HG03039 (cell line): ENCODE results near the gene CCNK.
A peak's percentile ranks its signal among the peaks of the same experiment; 100 is the strongest.

Experiments
- ATAC-seq: cut with Tn5 transposase; IDR thresholded peaks from one replicate; pipeline ENCODE4 v1.9.1; 2021; ENCODE audit warnings: mild to moderate bottlenecking, moderate library complexity; ENCODE audit not compliant: unreplicated experiment

The CCNK gene

DNA sequence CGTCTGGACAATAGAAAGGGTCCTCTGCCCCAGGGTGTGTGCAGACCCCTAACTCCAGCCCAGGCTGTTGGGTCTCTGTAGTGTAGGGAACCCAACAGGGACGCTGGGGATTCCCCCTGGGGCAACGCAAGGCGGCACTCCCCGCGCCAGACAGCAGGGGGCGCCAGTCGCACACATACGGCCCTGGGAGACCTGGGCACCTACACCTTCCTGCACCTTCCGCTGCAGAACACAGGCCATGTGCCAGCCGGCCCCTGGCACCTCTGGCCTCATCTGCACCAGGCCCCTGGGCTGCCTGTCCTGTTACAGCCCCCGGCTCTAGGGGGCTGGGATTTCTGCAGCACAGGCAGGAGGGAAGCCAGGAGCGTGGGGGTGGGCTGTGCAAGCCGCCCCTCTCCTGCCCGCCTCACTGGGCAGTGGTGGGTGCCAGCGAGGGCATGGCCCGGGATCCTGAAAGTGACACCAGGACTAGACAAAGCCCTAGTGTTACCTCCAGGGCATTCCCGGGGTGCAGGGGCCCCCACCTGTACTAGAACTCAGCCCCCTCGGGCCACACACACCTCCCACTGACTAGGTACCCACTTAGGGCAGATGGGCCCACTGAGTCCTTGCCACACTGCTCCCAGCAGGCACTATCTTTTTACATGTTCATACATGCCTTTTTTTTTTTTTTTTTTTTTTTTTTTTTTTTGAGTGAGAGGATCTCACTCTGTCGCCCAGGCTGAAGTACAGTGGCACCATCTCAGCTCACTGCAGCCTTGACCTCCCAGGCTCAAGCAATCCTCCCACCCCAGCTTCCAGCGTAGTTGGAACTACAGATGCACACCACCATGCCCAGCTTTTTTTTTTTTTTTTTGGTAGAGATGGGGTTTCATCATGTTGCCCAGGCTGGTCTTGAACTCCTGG is 37.5 kb downstream of the CCNK start:
- ATAC-seq = peak; percentile 56

DNA sequence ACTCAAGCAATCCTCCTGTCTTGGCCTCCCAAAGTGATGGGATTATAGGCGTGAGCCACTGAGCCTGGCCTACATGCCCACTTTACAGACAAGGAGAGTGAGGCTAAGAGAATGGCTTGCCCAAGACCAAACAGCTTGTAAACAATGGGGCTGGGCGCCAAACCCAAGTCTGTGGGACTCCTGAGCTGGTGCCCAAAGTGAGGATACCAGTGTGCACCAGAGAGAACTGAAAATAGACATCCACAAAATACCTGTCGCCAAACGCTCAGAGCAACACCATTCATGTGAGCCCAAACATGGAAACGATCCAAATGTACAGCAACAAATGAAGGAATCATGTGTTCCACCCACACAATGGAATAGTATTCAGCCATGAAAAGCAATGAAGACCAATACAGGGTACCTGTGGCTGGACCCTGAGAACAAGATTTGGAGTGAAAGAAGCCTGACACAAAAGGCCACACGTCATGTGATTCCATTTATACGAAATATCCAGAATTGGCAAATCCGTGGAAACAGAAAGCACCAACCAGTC is 38.2 kb downstream of the CCNK start:
- no peak for ATAC-seq

DNA sequence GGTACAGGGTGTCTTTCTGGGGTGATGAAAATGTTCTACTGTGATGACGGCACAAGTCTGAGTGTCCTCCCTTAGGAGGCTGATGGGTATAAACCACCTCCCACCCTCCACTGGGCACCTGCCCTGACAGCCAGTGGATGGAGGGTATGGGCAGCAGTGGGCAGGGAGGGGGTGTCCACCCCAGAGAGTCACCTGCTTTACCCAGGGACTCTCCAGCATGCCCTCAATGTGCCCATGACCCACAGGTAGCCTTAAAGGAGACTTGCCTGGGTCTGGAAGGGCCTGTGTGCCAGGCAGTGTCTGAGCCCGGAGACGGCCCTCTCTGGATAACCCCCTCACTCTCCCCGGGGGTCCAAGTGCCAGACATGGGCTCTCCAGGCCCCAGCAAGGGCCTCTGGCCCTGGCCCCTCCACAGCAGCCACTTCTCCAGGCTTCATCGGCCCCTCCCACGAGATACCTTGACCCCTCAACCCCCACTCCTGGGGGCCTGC is 38.8 kb downstream of the CCNK start:
- no peak for ATAC-seq

DNA sequence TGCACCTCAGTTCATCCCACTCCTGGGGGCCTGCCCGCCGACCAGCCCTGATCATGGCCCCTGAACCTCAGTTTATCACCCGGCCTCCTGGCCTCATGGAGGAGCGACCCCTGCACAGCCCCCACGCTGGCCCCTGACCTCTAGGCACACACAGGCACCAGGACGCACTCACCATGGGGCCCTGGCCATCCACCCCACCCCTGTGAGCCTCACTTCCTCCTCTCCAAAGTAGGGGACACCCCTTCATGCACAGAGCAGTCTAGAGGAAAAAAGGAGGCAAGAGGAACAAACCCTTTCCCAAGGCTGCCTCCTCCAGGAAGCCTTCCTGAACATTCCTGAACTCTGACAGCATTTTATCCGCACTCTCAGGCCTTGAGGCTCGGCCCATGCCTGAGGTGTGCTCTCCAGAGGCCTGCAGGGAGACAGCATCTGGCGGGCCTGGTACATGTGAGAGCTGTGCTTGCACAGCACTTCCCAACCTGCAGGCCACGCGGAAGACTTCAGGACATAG is 39.4 kb downstream of the CCNK start:
- no peak for ATAC-seq

DNA sequence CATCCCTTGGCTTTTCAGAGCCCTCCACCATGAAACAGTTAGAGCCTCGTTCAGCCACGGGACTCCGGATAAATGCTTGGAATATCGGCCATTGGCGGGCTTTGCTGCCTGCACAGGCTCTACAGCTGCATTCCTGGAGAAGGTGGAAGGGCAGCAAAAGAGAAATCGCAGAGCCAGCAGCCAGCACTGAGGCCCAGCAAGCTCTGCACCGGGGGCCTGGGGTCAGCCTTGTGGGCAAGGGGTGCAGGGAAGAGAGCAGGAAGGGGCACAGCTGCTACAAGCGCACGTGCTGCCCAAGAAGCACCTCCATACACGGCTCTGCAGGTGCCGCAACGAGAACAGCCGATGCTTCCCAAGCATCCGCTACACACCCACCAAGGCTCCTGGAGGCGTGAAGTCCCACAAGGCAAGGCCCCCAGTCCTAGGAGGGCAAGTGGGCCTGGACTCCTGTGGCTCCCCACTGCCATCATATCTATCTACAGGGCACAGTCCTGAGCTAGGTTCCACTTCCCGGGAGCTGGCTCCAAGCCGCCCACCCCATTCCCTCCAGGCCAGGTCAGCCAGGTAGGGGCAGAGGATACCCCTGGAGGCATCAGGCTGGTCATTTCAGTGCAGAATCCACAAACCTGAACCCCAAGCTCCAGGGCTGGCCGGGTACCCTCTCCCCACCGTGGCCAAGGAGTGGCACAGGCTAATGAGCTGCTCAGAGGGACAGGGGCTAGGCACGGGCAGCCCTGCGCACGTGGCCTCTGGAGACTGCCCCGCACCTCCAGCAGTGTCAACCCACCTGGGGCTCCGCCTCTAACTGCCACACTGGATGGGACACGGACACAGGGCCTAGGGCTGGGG is 40.2 kb downstream of the CCNK start:
- no peak for ATAC-seq

DNA sequence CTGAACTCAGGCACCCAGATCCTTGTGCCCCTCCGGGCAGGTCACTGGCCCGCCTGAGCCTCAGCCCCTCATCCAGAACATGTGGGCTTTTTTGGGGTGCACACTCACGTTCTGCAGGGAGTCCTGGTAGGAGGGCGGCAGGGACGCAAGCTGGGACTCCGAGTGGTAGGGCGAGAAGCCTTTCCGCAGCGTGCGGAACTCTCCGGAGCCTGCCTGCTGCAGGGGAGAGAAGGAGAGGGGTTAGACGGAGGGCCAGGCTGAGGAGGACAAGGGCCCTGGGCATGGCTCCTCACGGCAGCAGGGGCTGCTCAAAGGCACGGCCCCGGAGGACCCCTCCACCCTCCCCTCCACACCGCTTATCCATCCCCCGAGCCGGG is 40.8 kb downstream of the CCNK start:
- ATAC-seq = no peak

DNA sequence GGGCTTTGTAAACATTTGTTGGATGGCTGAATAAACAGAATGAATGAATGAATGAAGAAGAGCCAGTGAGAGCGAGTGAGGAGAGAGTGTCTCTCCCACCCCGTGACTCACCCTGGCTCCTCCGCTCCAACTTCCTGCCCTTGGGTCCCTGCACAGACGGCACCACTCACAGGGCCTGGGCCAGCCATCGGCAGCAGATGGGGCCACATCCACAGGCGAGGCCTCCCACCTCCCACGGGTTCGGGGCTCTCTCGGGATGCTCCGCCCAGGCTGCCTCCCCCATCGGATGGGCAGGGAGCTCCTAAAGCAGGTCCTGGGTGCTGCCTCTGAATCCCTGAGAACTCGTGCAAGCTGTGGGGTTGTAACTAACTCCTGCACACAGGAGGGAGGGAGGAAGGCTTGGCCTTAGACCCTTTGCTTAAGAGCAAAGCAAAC is 41.3 kb downstream of the CCNK start:
- ATAC-seq = no peak

DNA sequence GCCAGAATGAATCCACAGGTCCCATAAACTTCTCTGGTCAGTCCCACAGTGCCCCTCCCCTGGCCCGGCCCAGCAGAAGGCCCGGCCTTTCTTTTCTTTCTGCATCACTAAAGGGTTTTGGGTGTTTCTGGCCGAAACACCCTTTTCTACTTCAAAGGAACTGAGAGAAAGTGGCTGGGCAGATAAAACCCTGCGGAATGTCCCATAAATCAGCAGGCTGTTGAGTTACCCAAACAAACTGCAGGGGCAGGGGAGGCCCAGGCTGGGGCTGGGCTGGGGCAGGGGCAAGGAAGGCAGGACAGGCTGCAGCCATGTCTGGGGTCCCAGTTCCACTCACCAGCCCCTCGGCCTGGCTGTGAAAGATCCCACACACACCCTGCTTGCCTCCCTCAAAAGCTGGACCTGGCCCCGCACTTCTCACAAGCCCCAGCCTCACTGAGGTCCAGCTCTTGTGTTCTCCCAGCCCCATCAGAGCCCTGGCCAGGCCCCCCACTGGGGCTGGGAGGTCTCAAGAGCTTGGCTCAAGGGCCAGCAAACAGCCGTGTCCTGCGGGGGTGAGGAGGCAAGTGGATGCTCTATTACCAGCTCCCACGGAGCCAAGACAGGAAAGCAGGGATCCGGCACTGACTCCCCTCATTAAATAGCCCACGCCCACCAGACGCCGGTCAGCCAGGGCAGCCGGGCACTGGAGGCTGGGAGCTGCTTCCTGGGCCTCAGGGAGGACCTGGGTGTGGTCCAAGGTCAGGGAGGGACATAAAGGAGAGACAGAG is 41.9 kb downstream of the CCNK start:
- no peak for ATAC-seq

DNA sequence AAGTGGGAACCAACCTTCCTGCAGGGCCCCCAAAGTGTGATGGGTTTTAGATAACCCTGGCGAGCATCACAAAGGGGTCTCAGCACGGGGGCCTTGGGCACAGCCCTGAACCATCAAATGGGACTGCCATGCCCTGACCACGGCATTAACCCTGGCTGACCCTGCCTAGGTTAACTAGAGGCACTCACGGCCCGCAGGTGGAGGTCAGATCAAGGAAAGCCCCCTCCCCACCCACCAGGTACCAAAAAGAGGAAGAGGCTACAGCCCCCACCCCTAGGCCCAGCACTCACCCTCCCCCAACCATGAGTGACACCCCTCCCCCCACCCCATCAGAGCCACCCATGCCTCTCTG is 42.5 kb downstream of the CCNK start:
- no peak for ATAC-seq

DNA sequence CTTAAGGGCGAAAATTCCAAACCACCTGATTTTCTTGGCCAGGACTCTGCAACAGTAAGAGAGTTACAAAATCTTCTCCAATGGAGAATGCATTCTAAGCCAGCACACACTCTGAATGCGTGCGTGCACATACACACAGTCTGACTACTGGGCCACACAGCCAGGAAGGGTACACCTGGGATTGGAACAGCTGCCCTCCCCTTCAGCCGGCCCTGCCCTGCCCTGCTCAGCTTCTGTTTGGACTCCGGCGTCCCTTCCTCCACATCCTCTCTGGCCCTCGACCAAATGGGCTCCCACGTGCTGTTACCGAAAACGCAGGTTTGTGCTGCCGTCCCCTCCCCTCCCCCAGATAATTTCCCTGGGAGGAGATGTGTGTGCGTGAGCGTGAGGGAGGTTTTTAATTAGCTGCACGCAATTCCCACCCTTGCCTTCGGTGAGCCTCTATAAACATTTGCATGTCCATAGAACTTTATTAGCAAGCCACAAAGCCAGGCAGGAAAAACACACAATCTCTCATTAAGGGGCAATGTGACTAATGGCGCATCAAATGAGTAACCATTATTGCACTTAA is 43.0 kb downstream of the CCNK start:
- no peak for ATAC-seq

DNA sequence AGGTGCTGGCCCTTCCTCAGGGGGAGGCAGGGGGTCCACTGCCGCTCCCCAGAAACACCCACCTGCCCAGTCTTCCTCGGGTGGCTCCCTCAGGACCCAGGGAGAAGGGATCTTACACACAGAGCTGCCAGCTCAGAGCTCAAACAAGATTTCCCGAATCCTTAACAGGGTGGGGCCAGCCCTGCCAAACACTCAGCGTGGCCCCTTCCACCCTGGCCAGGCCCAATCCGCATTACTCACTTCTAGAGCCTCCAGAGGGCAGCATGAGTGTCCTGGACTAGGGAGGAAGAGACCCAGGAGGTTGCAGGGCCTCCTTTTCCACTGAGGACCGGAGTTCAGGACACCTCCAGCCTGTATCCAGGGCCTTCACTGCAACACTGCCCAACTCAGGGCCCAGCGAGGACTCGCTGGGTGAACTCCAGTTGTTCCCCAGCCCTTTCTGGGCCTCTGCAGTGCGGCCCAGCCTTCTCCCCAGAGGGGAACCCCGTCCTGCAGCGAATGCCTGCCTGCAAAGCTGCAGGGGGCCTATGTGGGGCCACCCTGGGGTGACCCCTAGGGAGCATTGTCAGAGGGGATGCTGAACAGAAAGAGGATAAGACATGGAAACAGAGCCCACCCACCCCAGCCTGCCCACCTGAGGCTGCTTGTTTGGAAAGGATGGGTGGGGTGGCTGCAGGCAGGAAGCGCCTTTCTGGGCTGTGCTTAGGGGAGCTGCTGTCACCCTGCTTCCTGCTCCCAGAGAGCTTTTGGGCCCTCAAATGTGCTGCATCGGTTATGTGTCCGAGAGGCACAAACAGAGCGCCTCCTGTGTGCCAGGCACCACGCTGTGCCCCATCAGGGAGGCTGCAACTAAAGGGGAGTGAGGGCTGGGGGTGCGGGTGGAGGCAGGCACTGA is 43.8 kb downstream of the CCNK start:
- no peak for ATAC-seq

DNA sequence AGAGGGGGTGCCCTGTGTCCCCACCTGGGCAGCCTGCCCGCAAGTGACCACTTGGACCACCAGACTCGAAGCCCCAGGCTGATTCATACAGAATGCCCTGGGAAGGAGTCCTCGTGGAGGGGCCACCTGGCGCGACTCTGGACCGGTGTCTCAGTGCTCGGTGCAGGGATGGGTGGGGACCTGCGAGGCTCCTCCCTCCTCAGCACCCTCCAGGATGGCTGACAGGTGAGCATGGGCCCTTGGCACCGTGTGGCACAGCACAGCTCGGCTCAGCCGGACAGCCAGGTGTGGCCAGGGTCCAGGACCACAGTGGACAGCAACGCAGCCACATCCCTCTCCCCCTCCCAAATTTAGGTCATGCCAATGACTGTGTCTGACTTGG is 44.5 kb downstream of the CCNK start:
- no peak for ATAC-seq

DNA sequence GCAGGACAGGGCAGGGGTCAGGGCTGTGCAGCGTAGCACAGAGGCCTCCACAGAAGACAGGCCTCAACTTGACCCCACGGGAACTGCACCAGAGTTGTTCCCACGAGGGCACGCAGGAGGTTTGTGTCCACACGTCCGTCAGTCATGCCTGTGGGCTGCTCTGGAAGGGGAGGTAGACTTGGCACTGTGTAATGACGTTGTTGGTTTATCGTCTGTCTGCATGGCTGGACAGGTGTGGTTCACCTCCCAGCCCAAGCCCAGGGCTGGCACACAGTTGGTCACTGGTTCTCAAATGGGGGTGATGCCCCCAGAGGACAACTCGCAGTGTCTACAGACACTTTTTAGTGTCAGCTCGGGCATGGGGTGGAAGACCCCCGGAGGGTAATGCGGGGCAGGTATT is 45.8 kb downstream of the CCNK start:
- ATAC-seq = no peak

DNA sequence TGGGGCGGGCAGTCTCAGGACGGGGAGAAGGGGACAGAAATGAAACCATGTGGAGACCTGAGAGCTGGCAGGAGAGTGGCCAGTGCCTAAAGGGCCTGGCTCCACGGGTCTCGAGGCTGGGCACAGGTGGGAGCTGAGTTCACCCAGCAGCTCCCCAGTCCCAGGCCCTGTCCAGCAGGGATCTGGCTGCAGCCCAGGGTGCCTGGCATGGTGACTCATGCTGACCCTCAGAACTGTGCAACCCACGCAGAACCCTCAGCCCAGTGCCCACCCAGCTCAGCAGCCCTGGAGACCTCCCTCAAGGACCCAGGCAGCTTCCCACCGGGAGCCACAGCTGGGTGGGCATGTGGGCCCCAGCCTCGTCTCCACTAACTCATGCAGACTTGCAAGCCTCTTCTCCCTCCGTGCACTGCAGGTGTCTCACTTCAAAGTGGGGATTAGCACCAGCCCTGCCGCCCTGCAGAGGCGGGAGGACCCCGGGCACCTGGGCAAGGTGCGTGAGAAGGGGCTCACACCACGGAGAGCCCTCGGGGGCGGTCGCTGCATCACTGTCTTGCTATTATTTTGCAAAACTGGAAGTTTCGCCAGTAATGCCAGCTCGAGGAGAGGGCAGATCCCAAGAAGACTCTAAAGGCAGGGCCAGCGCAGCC is 46.3 kb downstream of the CCNK start:
- no peak for ATAC-seq

DNA sequence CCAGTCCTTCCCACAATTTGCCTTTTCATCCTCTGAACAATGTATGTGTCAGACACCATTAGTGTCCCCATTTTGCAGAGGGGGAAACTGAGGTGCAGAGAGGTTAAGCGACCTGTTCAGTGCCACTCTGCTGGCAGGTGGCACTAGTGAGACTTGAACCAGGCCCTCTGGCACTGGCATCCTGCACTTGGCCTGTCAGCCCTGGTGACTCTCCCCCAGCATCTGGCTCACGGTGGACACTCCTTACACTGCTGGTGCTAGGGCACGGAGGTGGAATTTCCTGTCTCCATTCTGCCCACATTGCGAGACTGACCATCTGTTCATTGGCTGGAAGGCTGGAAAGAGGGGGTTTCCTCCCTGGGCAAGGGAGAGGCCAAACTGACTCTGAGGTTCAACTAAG is 48.7 kb downstream of the CCNK start:
- no peak for ATAC-seq

DNA sequence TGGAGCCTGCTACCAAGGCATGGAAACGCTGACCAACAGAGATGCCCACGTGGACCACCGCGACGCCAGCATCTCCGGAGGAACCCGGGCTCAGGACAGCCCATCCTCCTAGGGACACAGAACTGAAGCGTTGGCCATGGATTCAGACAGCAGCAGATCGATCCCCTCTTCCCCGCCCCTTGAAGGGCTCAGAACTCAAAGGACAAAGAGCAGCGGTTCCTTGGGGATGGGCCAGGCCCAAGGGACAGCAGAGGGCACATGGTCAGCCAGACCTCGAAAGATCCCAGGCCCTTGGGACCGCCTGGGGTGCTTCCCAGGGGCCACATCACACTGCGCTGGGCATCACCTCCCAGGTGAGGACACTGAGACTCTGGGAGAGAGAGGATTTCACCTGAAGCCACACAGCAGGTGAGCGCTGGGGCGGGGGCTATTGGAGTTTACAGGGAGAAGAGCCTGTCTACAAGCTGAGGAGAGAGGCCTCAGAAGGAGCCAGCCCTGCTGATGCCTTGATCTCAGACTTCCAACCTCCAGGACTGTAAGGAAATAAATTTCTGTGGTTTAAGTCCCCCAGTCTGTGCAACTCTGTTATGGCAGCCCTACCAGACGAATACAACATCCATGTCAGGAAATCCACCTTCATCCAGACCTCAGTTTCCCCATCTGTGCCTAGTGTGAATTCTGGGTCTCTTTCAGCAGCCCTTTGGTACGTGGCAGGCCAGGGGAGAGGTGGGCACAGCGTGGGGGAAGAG is 49.4 kb downstream of the CCNK start:
- no peak for ATAC-seq

DNA sequence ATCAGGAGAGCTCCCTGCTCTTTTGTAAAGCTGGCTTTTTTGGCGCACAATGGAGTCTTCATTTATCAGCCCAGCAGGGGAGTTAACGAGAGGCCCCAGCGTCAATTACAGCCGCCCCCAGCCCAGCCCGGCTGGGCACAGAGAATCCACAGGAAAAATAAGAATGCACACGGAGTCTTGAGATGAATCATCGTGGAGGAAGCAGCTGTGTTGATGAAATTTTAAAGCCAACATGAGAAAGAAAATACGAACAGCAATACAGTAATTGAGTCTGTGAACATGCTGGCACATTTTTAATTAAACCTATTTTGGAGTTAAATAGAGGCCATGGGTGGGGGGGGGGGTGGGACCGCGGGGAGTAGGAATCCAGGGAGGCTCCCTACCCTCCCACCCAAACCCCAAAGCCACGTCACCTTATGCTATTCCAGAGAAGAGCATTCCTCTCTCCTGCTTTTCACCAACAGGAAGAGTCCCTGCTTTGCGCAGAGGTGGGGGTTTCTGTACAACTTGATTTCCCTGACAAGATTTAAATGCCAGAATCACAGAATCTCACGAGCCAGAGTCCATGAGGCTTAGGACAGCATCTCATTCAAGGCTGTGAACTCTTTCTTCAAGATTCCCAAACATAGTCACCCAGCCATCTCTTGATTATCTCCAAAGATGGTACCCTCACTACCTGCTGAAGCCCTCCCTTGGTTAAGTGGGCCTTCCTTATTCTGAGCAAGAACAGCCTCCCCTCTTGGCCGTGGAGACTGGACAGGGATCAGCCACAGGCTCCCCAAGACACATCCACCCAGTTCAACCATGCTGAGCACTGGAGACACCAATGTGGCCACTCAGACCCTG is 50.3 kb downstream of the CCNK start:
- ATAC-seq = no peak
